MCF 10A (cell line): ENCODE measurements around the gene ZFHX3. TPM values are rescaled to one million over a fixed set of nuclear protein-coding genes. Genes with fewer than 3 reads are reported as not detected.

Experiments used
- BruUV-seq: library from RNA; stranded (reverse); fragments of 400-500 nt; replicated peaks from 2 replicates; lab custom pipeline; 2021; lab: Mats Ljungman, UMichigan
- CTCF ChIA-PET: fragments of 300-600 bp; sonication (Branson Sonifier 250); formaldehyde crosslinking; extraction: SDS; loops from one replicate; lab custom pipeline; 2021; ENCODE audit warnings: antibody characterized with exemption, inconsistent platforms; lab: Yijun Ruan, JAX
- POLR2A ChIA-PET: fragments of 300-600, 350-650 bp; sonication (Branson Sonifier 250); formaldehyde crosslinking; extraction: SDS; loops from one replicate; lab custom pipeline; 2020; ENCODE audit warnings: antibody characterized with exemption, inconsistent platforms; lab: Yijun Ruan, JAX
- DNase-seq: peaks from one replicate; pipeline ENCODE4 v3.0.0-alpha.2; 2018; ENCODE audit not compliant: unreplicated experiment
- H3K27ac Mint-ChIP-seq: one replicate; pipeline ENCODE4 v1.8.0; 2022; ENCODE audit warnings: mild to moderate bottlenecking, low read depth, mixed read lengths; ENCODE audit not compliant: unreplicated experiment
- H3K27me3 Mint-ChIP-seq: one replicate; pipeline ENCODE4 v1.8.0; 2022; ENCODE audit warnings: mixed read lengths; ENCODE audit not compliant: insufficient read depth, unreplicated experiment
- H3K36me3 Mint-ChIP-seq: one replicate; pipeline ENCODE4 v1.8.0; 2022; ENCODE audit warnings: mild to moderate bottlenecking, moderate library complexity, mixed read lengths; ENCODE audit not compliant: insufficient read depth, unreplicated experiment
- H3K4me1 Mint-ChIP-seq: one replicate; pipeline ENCODE4 v1.8.0; 2022; ENCODE audit warnings: mixed read lengths; ENCODE audit not compliant: insufficient read depth, unreplicated experiment
- H3K4me3 Mint-ChIP-seq: one replicate; pipeline ENCODE4 v1.8.0; 2022; ENCODE audit warnings: mild to moderate bottlenecking, moderate library complexity, mixed read lengths; ENCODE audit not compliant: unreplicated experiment
- H3K9me3 Mint-ChIP-seq: one replicate; pipeline ENCODE4 v1.8.0; 2022; ENCODE audit warnings: mixed read lengths; ENCODE audit not compliant: unreplicated experiment
- CTCF ChIP-seq: fragments of 200-600 bp; IDR thresholded peaks from one replicate; pipeline ENCODE4 v1.8.0; 2022; ENCODE audit warnings: antibody characterized with exemption, mild to moderate bottlenecking; ENCODE audit not compliant: unreplicated experiment
- intact Hi-C: fragments of 100-400 bp; cut with micrococcal nuclease; formaldehyde crosslinking; loops from 2 replicates; pipeline ENCODE4 v1.14.1; 2022
- total RNA-seq: library from RNA; stranded (reverse); gene quantifications from 2 replicates; pipeline ENCODE4 v1.2.3, GENCODE V29; 2022

ZFHX3 gene
- total RNA-seq, 1 experiment from 2014 or later, result 27.4 TPM

GRCh38 chr16:72794319-72794718 lies 253.6 kb downstream of the ZFHX3 start:
- Mint-ChIP-seq H3K9me3 (no peaks in the 10 kb centered on the region), H3K27me3 (no peaks in the 10 kb centered on the region), H3K27ac (no peak overlapping the region), H3K36me3 (peaks cover 78% of the 10 kb centered on the region), H3K4me1 (peaks cover under 1% of the 10 kb centered on the region), H3K4me3 (no peak overlapping the region)
- intact Hi-C loops, result no loop called here
- POLR2A ChIA-PET, result interaction anchor here (0.7 kb wide), 1 partner anchor 263 kb away, joined by 3 read pairs; no protein-coding TSS in a partner anchor
- no TSS peak for BruUV-seq
- no peak for TF ChIP-seq CTCF
- CTCF ChIA-PET, result interaction anchor here (0.5 to 2.0 kb wide), 5 partner anchors 9 to 419 kb away, joined by 3 to 5 read pairs (median 3); no protein-coding TSS in a partner anchor
- DNase-seq, result no peak

- no peaks in the 10 kb centered on the region for H3K9me3 Mint-ChIP-seq
- no TSS peak for BruUV-seq
- ChIA-PET CTCF (interaction anchor here (0.5 to 2.0 kb wide), 3 partner anchors 10 to 420 kb away, joined by 3 to 4 read pairs (median 3); no protein-coding TSS in a partner anchor), POLR2A (no interaction called here)
- H3K36me3 Mint-ChIP-seq, result peaks cover 72% of the 10 kb centered on the region
- DNase-seq, result no peak
- intact Hi-C loops, result no loop called here
- H3K4me1 Mint-ChIP-seq, result peaks cover 5% of the 10 kb centered on the region
- no peak for TF ChIP-seq CTCF
- no peak overlapping the region for H3K4me3 Mint-ChIP-seq
- no peaks in the 10 kb centered on the region for H3K27me3 Mint-ChIP-seq
- H3K27ac Mint-ChIP-seq, result no peak overlapping the region
Measured at GRCh38 chr16:72793716-72794115, 254.2 kb downstream of the ZFHX3 start.

GRCh38 chr16:72793017-72793416 lies 254.9 kb downstream of the ZFHX3 start:
- BruUV-seq, result no TSS peak
- Mint-ChIP-seq H3K4me3 (no peak overlapping the region), H3K9me3 (no peaks in the 10 kb centered on the region), H3K4me1 (peaks cover 5% of the 10 kb centered on the region), H3K36me3 (peaks cover 70% of the 10 kb centered on the region), H3K27ac (no peak overlapping the region), H3K27me3 (no peaks in the 10 kb centered on the region)
- ChIA-PET POLR2A (no interaction called here), CTCF (interaction anchor here (0.6 to 2.0 kb wide), 3 partner anchors 11 to 332 kb away, joined by 3 to 4 read pairs (median 4); no protein-coding TSS in a partner anchor)
- no peak for TF ChIP-seq CTCF
- intact Hi-C loops, result no loop called here
- no peak for DNase-seq

GRCh38 chr16:72791786-72792185 lies 256.1 kb downstream of the ZFHX3 start:
- ChIA-PET POLR2A (no interaction called here), CTCF (interaction anchor here (1.2 kb wide), 1 partner anchor 41 kb away, joined by 4 read pairs; no protein-coding TSS in a partner anchor)
- Mint-ChIP-seq H3K9me3 (no peaks in the 10 kb centered on the region), H3K4me3 (no peak overlapping the region), H3K27me3 (no peaks in the 10 kb centered on the region), H3K4me1 (peaks cover 5% of the 10 kb centered on the region), H3K27ac (no peak overlapping the region), H3K36me3 (peaks cover 68% of the 10 kb centered on the region)
- DNase-seq, result no peak
- intact Hi-C loops, result no loop called here
- BruUV-seq, result no TSS peak
- no peak for TF ChIP-seq CTCF
